GM19463 (cell line): ENCODE results near the gene GALNT17.
"Not testable (repeated sequence)": the region's sequence is repeated elsewhere in the genome, so short reads cannot be mapped to it uniquely, and the experiment has no call there.

ENCODE experiments used
- ATAC-seq: cut with Tn5 transposase; IDR thresholded peaks from one replicate; pipeline ENCODE4 v1.9.1; 2021; ENCODE audit warnings: mild to moderate bottlenecking, moderate library complexity; ENCODE audit not compliant: unreplicated experiment

Gene GALNT17

GRCh38 chr7:71613313-71613712 is 481.4 kb downstream of the GALNT17 start:
- ATAC-seq = no peak

GRCh38 chr7:71615017-71615416 is 483.1 kb downstream of the GALNT17 start:
- ATAC-seq = no peak

- ATAC-seq = no peak
These were observed 484.3 kb downstream of the GALNT17 start for GRCh38 chr7:71616217-71616616.

GRCh38 chr7:71618278-71618677 is 486.3 kb downstream of the GALNT17 start:
- ATAC-seq = no peak

GRCh38 chr7:71625545-71625944 is 493.6 kb downstream of the GALNT17 start:
- no peak for ATAC-seq

GRCh38 chr7:71626206-71626605 is 494.3 kb downstream of the GALNT17 start:
- no peak for ATAC-seq

GRCh38 chr7:71627651-71628050 is 495.7 kb downstream of the GALNT17 start:
- no peak for ATAC-seq

GRCh38 chr7:71630516-71630915 is 498.6 kb downstream of the GALNT17 start:
- no peak for ATAC-seq

GRCh38 chr7:71633551-71634008 is 501.6 kb downstream of the GALNT17 start:
- no peak for ATAC-seq

- ATAC-seq = not testable (repeated sequence)
These were observed 503.9 kb downstream of the GALNT17 start for GRCh38 chr7:71635849-71636248.

- no peak for ATAC-seq
These were observed 504.4 kb downstream of the GALNT17 start for GRCh38 chr7:71636329-71636728.

- no peak for ATAC-seq
These were observed 505.6 kb downstream of the GALNT17 start for GRCh38 chr7:71637578-71637977.

GRCh38 chr7:71638108-71638507 is 506.2 kb downstream of the GALNT17 start:
- ATAC-seq = no peak

- no peak for ATAC-seq
These were observed 507.6 kb downstream of the GALNT17 start for GRCh38 chr7:71639382-71640085.

GRCh38 chr7:71643031-71643430 is 511.1 kb downstream of the GALNT17 start:
- not testable (repeated sequence) for ATAC-seq

GRCh38 chr7:71645836-71646235 is 513.9 kb downstream of the GALNT17 start:
- no peak for ATAC-seq

- ATAC-seq = no peak
These were observed 517.9 kb downstream of the GALNT17 start for GRCh38 chr7:71649812-71650211.

GRCh38 chr7:71650653-71651337 is 518.9 kb downstream of the GALNT17 start:
- ATAC-seq = no peak

- ATAC-seq = no peak
These were observed 520.6 kb downstream of the GALNT17 start for GRCh38 chr7:71652510-71652909.

GRCh38 chr7:71657386-71657785 is 525.4 kb downstream of the GALNT17 start:
- ATAC-seq = no peak

- ATAC-seq = no peak
These were observed 527.7 kb downstream of the GALNT17 start for GRCh38 chr7:71659622-71660021.

- ATAC-seq = no peak
These were observed 529.8 kb downstream of the GALNT17 start for GRCh38 chr7:71661671-71662224.
